ENCODE data around the gene ZP2. TPM values are rescaled to one million over a fixed set of nuclear protein-coding genes. Genes with fewer than 3 reads are reported as not detected.
"Not testable (repeated sequence)": the region's sequence is repeated elsewhere in the genome, so short reads cannot be mapped to it uniquely, and the experiment has no call there.

ZP2 gene
- total RNA-seq = not detected

- Mint-ChIP-seq H3K27ac (no peak within 1 kb of the TSS), H3K4me3 (no peak within 1 kb of the TSS), H3K4me1 (ENCODE audit: low read depth) (no peaks in the 10 kb centered on the region), H3K9me3 (no peaks in the 10 kb centered on the region), H3K36me3 (ENCODE audit: insufficient read depth in 2 of 2) (no peaks in the 10 kb centered on the region), H3K27me3 (ENCODE audit: low read depth) (peaks cover 27% of the 10 kb centered on the region)
- ATAC-seq (replicated peaks in 1 of 2) = no peak
- DNase-seq = no peak
Measured at GRCh38 chr16:21211486-21211885, at the start of gene ZP2. ZP2 (minus strand) TSS chr16:21211574; CDS start chr16:21211547, 27 bp downstream.

DNA sequence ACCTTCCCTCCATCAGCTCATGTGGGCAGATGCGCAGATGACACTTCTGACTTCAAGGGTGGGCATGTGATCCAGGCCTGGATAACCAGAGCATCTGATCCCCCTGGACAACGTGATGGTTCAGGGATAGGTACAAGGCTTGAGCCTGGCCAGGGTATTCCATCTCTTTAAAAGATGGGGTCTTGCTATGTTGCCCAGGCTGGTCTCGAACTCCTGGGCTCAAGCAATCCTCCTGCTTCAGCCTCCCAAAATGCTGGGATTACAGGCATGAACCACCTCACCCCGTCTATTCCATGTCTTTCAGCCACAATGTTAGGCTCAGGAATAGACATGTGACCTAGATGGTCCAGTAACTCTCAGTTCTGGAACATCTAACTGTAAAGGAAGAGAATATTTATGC is 45.9 kb upstream of the ZP2 start:
- H3K4me3 Mint-ChIP-seq = no peak overlapping the region
- no peaks in the 10 kb centered on the region for H3K9me3 Mint-ChIP-seq
- no peak for DNase-seq
- H3K36me3 Mint-ChIP-seq (ENCODE audit: insufficient read depth in 2 of 2) = no peaks in the 10 kb centered on the region
- peaks cover 24% of the 10 kb centered on the region for H3K27me3 Mint-ChIP-seq (ENCODE audit: low read depth)
- no peak for ATAC-seq (replicated peaks in 1 of 2)
- H3K4me1 Mint-ChIP-seq (ENCODE audit: low read depth) = no peaks in the 10 kb centered on the region
- no peak overlapping the region for H3K27ac Mint-ChIP-seq

- Mint-ChIP-seq H3K27ac (no peak overlapping the region), H3K4me3 (no peak overlapping the region), H3K27me3 (ENCODE audit: low read depth) (peaks cover 25% of the 10 kb centered on the region), H3K36me3 (ENCODE audit: insufficient read depth in 2 of 2) (no peaks in the 10 kb centered on the region), H3K4me1 (ENCODE audit: low read depth) (no peaks in the 10 kb centered on the region), H3K9me3 (no peaks in the 10 kb centered on the region)
- DNase-seq = no peak
- ATAC-seq (replicated peaks in 1 of 2) = no peak
Measured at GRCh38 chr16:21256636-21257035, 45.3 kb upstream of the ZP2 start.

DNA sequence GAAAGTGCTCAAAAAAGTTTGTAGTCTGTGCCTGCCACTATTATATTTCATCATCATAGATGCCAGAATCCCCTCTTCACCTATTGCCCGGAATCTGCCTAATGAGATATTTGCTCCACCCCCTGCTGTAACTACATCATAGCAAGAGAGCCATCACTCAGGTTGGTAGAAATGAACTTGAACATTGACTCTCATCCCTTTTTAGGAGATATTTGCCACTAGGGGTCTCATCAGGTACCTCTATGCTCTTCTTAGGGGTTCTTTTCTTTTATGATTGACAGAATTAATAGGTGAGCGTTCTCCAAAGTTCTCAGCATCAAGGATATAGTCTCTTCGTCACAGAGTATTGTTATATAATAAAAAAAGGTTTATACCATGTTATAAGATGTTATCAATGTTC is 42.1 kb upstream of the ZP2 start:
- ATAC-seq (replicated peaks in 1 of 2) (no peak), DNase-seq (no peak)
- Mint-ChIP-seq H3K9me3 (no peaks in the 10 kb centered on the region), H3K4me3 (no peak overlapping the region), H3K27me3 (ENCODE audit: low read depth) (peaks cover 42% of the 10 kb centered on the region), H3K36me3 (ENCODE audit: insufficient read depth in 2 of 2) (no peaks in the 10 kb centered on the region), H3K27ac (no peak overlapping the region), H3K4me1 (ENCODE audit: low read depth) (no peaks in the 10 kb centered on the region)

DNA sequence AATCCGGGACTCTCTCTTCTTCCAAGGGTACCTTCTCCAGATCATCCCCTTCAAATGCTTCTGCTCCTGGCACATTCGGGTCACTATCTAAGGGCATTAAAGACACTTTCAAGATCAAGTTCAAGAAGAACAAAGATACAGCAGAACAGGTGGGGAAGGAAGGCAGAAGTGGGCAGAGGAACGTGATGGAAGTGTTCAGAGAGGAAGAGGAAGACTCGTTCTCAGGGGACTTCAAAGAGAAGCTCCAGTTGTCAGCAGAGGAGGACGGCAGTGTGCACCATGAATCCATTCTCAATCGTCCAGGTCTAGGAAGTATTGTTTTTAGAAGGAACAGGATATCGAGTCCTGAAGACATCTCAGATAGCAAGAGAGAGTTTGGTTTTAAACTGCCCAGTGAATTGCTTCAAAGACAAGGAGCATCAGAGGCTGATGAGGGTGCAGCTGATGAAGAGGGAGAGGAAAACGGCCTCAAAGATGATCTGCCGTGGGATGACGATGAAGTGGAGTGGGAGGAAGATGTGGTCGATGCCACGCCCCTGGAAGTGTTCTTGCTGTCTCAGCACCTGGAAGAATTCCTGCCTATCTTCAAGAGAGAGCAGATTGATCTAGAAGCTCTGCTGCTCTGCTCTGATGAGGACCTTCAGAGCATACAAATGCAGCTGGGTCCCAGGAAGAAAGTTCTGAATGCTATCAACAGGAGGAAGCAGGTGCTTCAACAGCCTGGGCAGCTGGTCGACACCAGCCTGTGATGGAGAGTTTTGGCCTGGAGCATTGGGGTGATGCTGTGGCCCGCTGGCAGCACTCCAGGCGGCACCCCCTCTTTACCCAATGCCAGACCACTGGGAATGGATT is 38.9 kb upstream of the ZP2 start:
- H3K36me3 Mint-ChIP-seq (ENCODE audit: insufficient read depth in 2 of 2) = no peaks in the 10 kb centered on the region
- H3K9me3 Mint-ChIP-seq = no peaks in the 10 kb centered on the region
- no peak for DNase-seq
- no peak for ATAC-seq (replicated peaks in 1 of 2)
- no peak overlapping the region for H3K27ac Mint-ChIP-seq
- peaks cover 33% of the 10 kb centered on the region for H3K27me3 Mint-ChIP-seq (ENCODE audit: low read depth)
- no peaks in the 10 kb centered on the region for H3K4me1 Mint-ChIP-seq (ENCODE audit: low read depth)
- H3K4me3 Mint-ChIP-seq = no peak overlapping the region

DNA sequence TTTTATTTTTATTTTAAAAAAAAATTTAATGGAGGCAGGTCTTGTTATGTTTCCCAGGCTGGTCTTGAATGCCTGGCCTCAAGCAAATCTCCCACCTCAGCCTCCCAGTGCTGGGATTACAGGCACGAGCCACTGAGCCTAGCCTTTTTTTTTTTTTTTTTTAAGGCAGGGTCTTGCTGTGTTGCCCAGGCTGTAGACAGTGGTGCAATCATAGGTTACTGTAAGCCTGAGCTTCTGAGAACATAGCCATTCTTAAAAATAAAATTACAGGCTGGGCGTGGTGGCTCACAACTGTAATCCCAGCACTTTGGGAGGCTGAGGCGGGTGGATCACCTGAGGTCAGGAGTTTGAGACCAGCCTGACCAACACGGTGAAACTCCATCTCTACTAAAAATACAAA is 36.8 kb upstream of the ZP2 start:
- peaks cover 29% of the 10 kb centered on the region for H3K27me3 Mint-ChIP-seq (ENCODE audit: low read depth)
- H3K9me3 Mint-ChIP-seq; ATAC-seq (replicated peaks in 1 of 2); DNase-seq; H3K4me3 Mint-ChIP-seq; H3K4me1 Mint-ChIP-seq (ENCODE audit: low read depth); H3K36me3 Mint-ChIP-seq (ENCODE audit: insufficient read depth in 2 of 2); H3K27ac Mint-ChIP-seq: not testable (repeated sequence)

- H3K27ac Mint-ChIP-seq = no peak overlapping the region
- peaks cover 24% of the 10 kb centered on the region for H3K27me3 Mint-ChIP-seq (ENCODE audit: low read depth)
- no peak for DNase-seq
- H3K4me3 Mint-ChIP-seq = no peak overlapping the region
- H3K36me3 Mint-ChIP-seq (ENCODE audit: insufficient read depth in 2 of 2) = no peaks in the 10 kb centered on the region
- no peaks in the 10 kb centered on the region for H3K9me3 Mint-ChIP-seq
- ATAC-seq (replicated peaks in 1 of 2) = no peak
- no peaks in the 10 kb centered on the region for H3K4me1 Mint-ChIP-seq (ENCODE audit: low read depth)
Measured at GRCh38 chr16:21244518-21245215, 33.3 kb upstream of the ZP2 start.

DNA sequence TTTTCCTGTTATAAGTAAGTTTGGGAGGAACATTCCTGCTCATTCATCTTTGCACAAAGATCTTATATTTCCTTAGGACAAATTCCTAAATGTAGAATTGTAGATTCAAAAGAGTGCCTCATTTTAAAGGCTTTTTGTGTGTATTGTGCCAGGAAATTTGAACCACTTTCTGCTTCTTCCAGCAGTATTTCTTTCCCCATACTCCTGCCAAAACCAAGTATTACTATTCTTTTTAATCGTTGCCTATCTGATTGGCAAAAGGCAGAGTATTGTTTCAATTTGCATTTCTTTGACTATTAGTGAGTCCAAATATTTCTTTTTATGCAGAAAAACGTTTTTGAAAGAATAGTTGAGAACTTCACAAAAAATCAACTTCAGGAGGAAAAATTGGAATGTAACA is 31.4 kb upstream of the ZP2 start:
- Mint-ChIP-seq H3K9me3 (no peaks in the 10 kb centered on the region), H3K4me3 (no peak overlapping the region), H3K36me3 (ENCODE audit: insufficient read depth in 2 of 2) (no peaks in the 10 kb centered on the region), H3K4me1 (ENCODE audit: low read depth) (no peaks in the 10 kb centered on the region), H3K27me3 (ENCODE audit: low read depth) (peaks cover 21% of the 10 kb centered on the region), H3K27ac (no peak overlapping the region)
- ATAC-seq (replicated peaks in 1 of 2) (no peak), DNase-seq (no peak)

DNA sequence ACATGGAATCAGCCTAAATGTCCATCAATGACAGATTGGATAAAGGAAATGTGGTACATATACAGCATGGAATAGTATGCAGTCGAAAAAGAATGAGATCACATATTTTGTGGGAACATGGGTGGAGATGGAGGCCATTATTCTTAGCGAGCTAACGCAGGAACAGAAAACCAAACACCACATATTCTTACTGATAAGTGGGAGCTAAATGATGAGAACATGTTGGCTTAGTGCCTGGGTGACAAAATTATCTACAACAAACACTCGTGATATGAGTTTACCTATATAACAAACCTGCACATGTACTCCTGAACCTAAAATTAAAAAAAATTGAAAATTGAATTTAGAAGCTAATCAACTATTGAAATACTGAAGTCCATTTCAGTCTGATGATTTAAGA is 28.3 kb upstream of the ZP2 start:
- Mint-ChIP-seq H3K4me1 (ENCODE audit: low read depth) (no peaks in the 10 kb centered on the region), H3K4me3 (no peak overlapping the region), H3K36me3 (ENCODE audit: insufficient read depth in 2 of 2) (no peaks in the 10 kb centered on the region), H3K27ac (no peak overlapping the region), H3K9me3 (no peaks in the 10 kb centered on the region), H3K27me3 (ENCODE audit: low read depth) (peaks cover 21% of the 10 kb centered on the region)
- DNase-seq (no peak), ATAC-seq (replicated peaks in 1 of 2) (no peak)

GRCh38 chr16:21236831-21237230 is 25.5 kb upstream of the ZP2 start:
- Mint-ChIP-seq H3K27ac (no peak overlapping the region), H3K9me3 (no peaks in the 10 kb centered on the region), H3K27me3 (ENCODE audit: low read depth) (peaks cover 32% of the 10 kb centered on the region), H3K36me3 (ENCODE audit: insufficient read depth in 2 of 2) (no peaks in the 10 kb centered on the region), H3K4me1 (ENCODE audit: low read depth) (no peaks in the 10 kb centered on the region), H3K4me3 (no peak overlapping the region)
- ATAC-seq (replicated peaks in 1 of 2) (no peak), DNase-seq (no peak)

DNA sequence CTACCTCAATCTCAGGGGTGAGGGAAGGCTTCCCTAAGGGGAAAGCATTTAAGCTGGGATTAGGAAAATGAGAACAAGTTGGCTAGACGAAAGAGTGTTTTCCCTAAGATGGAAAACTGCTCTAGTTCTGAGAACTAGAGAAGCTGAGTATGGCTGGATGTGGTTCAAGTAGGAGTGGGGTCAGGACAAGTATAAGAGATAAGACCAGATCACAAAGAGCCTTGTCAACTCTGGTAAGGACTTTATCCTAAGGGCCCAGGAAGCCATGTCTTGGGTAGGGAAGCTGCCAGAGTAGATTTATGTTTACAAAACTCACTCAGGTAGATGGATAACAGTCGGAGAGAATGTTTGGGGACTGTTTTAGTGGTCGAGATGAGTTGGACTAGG is 23.8 kb upstream of the ZP2 start:
- Mint-ChIP-seq H3K4me1 (ENCODE audit: low read depth) (no peaks in the 10 kb centered on the region), H3K27ac (no peak overlapping the region), H3K4me3 (no peak overlapping the region), H3K9me3 (no peaks in the 10 kb centered on the region), H3K36me3 (ENCODE audit: insufficient read depth in 2 of 2) (no peaks in the 10 kb centered on the region), H3K27me3 (ENCODE audit: low read depth) (peaks cover 39% of the 10 kb centered on the region)
- ATAC-seq (replicated peaks in 1 of 2) (no peak), DNase-seq (no peak)

GRCh38 chr16:21233521-21234150 is 22.3 kb upstream of the ZP2 start, which contains the start of gene ANKS4B:
ANKS4B (plus strand) TSS chr16:21233699; CDS start chr16:21233738, 39 bp downstream.
- ATAC-seq (replicated peaks in 1 of 2) (no peak), DNase-seq (no peak)
- no peak within 1 kb of the TSS for H3K27ac Mint-ChIP-seq
- peaks cover 55% of the 10 kb centered on the region for H3K27me3 Mint-ChIP-seq (ENCODE audit: low read depth)
- no peaks in the 10 kb centered on the region for H3K4me1 Mint-ChIP-seq (ENCODE audit: low read depth)
- H3K4me3 Mint-ChIP-seq = no peak within 1 kb of the TSS
- H3K9me3 Mint-ChIP-seq = no peaks in the 10 kb centered on the region
- H3K36me3 Mint-ChIP-seq (ENCODE audit: insufficient read depth in 2 of 2) = no peaks in the 10 kb centered on the region

- no peak for ATAC-seq (replicated peaks in 1 of 2)
- Mint-ChIP-seq H3K4me3 (no peak overlapping the region), H3K27me3 (ENCODE audit: low read depth) (peaks cover 60% of the 10 kb centered on the region)
Measured at GRCh38 chr16:21233045-21233520, 21.7 kb upstream of the ZP2 start.

More at GRCh38 chr16:21233045-21233520, 21.7 kb upstream of the ZP2 start:
- H3K9me3 Mint-ChIP-seq = no peaks in the 10 kb centered on the region
- H3K4me1 Mint-ChIP-seq (ENCODE audit: low read depth) = no peaks in the 10 kb centered on the region
- no peak overlapping the region for H3K27ac Mint-ChIP-seq
- H3K36me3 Mint-ChIP-seq (ENCODE audit: insufficient read depth in 2 of 2) = no peaks in the 10 kb centered on the region
- no peak for DNase-seq
